Measurements from ENCODE around the gene NEXN. TPM values are rescaled to one million over a fixed set of nuclear protein-coding genes. Genes with fewer than 3 reads are reported as not detected.

The NEXN gene
- total and polyA plus RNA-seq, 2 of the 13 experiments (the other 11 are each of a cell fraction or from before 2014, with no cell fraction given) = 0.07 to 0.97 TPM

DNA sequence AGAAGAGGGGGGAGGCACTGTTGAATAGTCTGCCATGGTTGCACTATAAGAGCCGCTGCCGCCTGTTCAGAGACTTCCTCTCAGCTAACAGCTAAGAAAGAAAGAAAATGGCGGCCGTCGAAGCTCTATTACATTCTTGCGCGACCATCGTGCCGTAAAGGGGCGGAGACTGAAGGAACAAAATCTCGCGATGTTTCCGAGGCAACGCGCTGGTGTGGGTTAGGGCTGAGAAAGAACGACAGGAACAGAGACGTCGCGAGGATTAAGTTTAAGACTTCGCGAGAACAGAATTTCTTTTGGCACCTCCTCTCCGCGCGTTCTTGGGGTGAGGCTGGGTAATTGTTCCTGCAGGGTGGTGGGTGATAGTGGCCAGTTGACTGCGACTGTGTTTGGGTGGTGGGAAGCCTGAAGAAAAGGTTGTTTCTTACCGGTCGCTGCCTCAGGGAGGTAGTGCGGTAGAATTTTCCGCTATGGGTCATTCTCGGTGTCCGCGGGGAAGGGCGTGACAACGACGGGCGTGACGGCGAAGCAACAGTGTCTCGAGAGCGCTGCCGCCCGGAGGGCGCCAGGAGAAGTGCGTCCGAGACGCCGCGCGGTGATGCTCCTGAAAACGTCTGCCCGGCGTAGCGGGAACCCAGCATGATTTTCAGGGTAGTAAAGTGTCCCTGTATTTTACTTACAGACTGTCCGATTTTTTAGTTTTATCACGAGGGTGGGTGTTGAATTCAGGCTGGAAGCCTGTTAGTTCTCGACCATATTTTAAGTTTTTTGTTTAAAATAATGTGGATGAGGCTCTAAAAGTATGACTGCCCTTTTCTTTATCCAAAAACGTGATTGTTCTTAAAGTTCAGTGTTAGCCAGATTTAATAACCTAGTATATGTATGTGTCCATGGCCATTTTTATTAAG is 90.8 kb downstream of the NEXN start, which contains the start of gene FUBP1 (continued):
- TF ChIP-seq, protein P1, sequence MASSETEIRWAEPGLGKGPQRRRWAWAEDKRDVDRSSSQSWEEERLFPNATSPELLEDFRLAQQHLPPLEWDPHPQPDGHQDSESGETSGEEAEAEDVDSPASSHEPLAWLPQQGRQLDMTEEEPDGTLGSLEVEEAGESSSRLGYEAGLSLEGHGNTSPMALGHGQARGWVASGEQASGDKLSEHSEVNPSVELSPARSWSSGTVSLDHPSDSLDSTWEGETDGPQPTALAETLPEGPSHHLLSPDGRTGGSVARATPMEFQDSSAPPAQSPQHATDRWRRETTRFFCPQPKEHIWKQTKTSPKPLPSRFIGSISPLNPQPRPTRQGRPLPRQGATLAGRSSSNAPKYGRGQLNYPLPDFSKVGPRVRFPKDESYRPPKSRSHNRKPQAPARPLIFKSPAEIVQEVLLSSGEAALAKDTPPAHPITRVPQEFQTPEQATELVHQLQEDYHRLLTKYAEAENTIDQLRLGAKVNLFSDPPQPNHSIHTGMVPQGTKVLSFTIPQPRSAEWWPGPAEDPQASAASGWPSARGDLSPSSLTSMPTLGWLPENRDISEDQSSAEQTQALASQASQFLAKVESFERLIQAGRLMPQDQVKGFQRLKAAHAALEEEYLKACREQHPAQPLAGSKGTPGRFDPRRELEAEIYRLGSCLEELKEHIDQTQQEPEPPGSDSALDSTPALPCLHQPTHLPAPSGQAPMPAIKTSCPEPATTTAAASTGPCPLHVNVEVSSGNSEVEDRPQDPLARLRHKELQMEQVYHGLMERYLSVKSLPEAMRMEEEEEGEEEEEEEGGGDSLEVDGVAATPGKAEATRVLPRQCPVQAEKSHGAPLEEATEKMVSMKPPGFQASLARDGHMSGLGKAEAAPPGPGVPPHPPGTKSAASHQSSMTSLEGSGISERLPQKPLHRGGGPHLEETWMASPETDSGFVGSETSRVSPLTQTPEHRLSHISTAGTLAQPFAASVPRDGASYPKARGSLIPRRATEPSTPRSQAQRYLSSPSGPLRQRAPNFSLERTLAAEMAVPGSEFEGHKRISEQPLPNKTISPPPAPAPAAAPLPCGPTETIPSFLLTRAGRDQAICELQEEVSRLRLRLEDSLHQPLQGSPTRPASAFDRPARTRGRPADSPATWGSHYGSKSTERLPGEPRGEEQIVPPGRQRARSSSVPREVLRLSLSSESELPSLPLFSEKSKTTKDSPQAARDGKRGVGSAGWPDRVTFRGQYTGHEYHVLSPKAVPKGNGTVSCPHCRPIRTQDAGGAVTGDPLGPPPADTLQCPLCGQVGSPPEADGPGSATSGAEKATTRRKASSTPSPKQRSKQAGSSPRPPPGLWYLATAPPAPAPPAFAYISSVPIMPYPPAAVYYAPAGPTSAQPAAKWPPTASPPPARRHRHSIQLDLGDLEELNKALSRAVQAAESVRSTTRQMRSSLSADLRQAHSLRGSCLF (CRISPR knock-in tag; IDR thresholded peaks at IDR 0.05; ENCODE audit: borderline replicate concordance) = no peak
- no peak for TF ChIP-seq ZNF746 (CRISPR knock-in tag; IDR thresholded peaks at IDR 0.05)
- no peak for TF ChIP-seq HHEX (CRISPR knock-in tag; IDR thresholded peaks at IDR 0.05)
- TF ChIP-seq HOXA5 (CRISPR knock-in tag; IDR thresholded peaks at IDR 0.05) = no peak; the same call in 1 of the 2 replicates
- TF ChIP-seq AGO1 (IDR thresholded peaks at IDR 0.05; ENCODE audit: low read depth, low read length, poor library complexity, severe bottlenecking) = no peak
- 0 out of 2 replicates have a peak, but pooled peaks have one; percentile 4 for TF ChIP-seq ZNF605 (CRISPR knock-in tag; IDR thresholded peaks at IDR 0.05)
- no peak for TF ChIP-seq ZNF17 (CRISPR knock-in tag; IDR thresholded peaks at IDR 0.05)
- TF ChIP-seq, protein P2, sequence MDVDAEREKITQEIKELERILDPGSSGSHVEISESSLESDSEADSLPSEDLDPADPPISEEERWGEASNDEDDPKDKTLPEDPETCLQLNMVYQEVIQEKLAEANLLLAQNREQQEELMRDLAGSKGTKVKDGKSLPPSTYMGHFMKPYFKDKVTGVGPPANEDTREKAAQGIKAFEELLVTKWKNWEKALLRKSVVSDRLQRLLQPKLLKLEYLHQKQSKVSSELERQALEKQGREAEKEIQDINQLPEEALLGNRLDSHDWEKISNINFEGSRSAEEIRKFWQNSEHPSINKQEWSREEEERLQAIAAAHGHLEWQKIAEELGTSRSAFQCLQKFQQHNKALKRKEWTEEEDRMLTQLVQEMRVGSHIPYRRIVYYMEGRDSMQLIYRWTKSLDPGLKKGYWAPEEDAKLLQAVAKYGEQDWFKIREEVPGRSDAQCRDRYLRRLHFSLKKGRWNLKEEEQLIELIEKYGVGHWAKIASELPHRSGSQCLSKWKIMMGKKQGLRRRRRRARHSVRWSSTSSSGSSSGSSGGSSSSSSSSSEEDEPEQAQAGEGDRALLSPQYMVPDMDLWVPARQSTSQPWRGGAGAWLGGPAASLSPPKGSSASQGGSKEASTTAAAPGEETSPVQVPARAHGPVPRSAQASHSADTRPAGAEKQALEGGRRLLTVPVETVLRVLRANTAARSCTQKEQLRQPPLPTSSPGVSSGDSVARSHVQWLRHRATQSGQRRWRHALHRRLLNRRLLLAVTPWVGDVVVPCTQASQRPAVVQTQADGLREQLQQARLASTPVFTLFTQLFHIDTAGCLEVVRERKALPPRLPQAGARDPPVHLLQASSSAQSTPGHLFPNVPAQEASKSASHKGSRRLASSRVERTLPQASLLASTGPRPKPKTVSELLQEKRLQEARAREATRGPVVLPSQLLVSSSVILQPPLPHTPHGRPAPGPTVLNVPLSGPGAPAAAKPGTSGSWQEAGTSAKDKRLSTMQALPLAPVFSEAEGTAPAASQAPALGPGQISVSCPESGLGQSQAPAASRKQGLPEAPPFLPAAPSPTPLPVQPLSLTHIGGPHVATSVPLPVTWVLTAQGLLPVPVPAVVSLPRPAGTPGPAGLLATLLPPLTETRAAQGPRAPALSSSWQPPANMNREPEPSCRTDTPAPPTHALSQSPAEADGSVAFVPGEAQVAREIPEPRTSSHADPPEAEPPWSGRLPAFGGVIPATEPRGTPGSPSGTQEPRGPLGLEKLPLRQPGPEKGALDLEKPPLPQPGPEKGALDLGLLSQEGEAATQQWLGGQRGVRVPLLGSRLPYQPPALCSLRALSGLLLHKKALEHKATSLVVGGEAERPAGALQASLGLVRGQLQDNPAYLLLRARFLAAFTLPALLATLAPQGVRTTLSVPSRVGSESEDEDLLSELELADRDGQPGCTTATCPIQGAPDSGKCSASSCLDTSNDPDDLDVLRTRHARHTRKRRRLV (CRISPR knock-in tag; IDR thresholded peaks at IDR 0.05) = peak; percentile 94
- TF ChIP-seq GABPB1 (CRISPR knock-in tag; IDR thresholded peaks at IDR 0.05) = peak; percentile 45; the same call in 1 of the 2 replicates
- TF ChIP-seq ADNP (CRISPR knock-in tag; IDR thresholded peaks at IDR 0.05) = no peak
- TF ChIP-seq FOXA1 (IDR thresholded peaks at IDR 0.05) = no peak
- TF ChIP-seq FOXA1 (CRISPR knock-in tag; IDR thresholded peaks at IDR 0.05) = peak; percentile 6; the same call in 1 of the 2 replicates
- no peak for TF ChIP-seq SNRNP70 (IDR thresholded peaks at IDR 0.05; ENCODE audit: low read depth, low read length)
- TF ChIP-seq HNRNPL (IDR thresholded peaks at IDR 0.05; ENCODE audit: low read depth, low read length) = no peak
- TF ChIP-seq GFI1 (CRISPR knock-in tag; IDR thresholded peaks at IDR 0.05; ENCODE audit: borderline replicate concordance) = no peak
- no peak for TF ChIP-seq ZNF546 (CRISPR knock-in tag; conservative IDR thresholded peaks at IDR 0.05)
- TF ChIP-seq CEBPG (CRISPR knock-in tag; IDR thresholded peaks at IDR 0.05) = peak; percentile 33; the same call in 1 of the 2 replicates
- TF ChIP-seq EEA1 (CRISPR knock-in tag; IDR thresholded peaks at IDR 0.05; ENCODE audit: borderline replicate concordance) = no peak
- TF ChIP-seq GPN1 (CRISPR knock-in tag; IDR thresholded peaks at IDR 0.05; ENCODE audit: borderline replicate concordance) = no peak
- TF ChIP-seq ARID2 (CRISPR knock-in tag; IDR thresholded peaks at IDR 0.05; ENCODE audit: borderline replicate concordance) = no peak; the same call in 1 of the 2 replicates
- peak; percentile 34 for TF ChIP-seq KLF6 (CRISPR knock-in tag; IDR thresholded peaks at IDR 0.05)

Measured in HepG2 (cell line).